ENCODE results near the gene BEST4.
A peak's percentile ranks its signal among the peaks of the same experiment; 100 is the strongest.
"Not testable (repeated sequence)": the region's sequence is repeated elsewhere in the genome, so short reads cannot be mapped to it uniquely, and the experiment has no call there.

BEST4 gene

DNA sequence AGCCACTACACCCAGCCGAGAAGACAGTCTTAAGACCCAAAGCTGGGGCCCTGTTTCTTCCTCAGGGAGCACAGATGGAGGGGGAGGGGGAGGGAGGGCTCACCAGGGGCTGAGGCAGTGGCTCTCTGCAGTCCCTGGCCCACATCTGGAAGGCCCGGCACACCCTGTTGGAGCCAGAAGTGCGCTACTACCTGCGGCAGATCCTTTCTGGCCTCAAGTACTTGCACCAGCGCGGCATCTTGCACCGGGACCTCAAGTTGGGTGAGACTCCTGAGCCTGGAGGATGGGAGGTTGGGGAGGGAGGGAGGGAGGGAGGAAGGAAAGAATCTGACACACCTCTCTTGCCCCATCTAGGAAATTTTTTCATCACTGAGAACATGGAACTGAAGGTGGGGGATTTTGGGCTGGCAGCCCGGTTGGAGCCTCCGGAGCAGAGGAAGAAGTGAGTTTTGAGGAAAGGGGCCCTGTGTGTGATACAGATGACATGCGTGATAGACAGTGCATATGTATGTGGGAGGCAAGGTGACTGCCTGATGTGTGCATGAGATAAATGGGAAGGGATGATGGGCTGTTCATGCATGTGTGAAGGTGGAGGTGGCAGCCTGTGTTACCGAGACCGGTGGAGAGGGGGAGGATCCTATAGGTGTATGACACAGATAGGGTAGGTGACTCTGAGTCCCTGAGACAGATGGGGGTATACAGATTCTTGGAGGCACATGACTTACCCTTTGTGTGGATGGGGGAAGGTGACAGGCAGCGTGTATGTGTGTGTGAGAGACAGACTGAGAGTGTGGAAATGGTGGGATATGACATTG lies 13.7 kb upstream of the BEST4 start:
- DNase-seq: peak; percentile 14

DNA sequence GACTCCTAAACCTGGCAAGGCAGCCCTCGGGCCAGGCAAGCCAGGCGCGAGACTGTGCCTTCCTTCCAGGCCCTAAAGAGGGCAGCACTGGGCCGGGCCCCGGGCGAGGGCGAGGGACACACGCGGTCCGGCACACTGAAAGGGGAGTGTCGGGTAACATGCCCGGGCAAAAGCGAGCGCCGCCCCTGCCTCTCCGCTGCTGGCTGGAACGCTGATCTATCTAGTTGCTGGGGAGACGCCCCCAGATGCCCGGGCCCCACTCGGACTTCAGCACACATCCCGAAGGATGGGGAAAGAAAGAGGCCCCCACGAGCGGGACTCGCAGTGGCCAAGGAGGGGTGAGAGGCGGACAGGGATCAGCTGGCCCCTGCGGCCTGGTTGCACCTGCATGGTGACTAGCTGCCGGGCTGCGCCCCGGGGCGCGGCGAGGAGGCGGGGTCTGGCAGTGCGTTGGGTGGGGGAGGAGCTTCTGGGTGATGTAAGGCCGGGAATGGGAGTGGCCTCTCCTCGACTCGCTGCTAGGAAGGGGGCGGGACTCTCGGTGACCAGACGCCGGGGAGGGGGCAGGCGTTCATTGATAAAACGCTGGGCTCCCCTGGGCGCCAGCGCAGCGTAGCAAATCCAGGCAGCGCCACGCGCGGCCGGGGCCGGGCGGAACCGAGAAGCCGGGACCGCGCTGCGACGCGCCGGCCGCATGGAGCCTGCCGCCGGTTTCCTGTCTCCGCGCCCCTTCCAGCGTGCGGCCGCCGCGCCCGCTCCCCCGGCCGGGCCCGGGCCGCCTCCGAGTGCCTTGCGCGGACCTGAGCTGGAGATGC lies 12.0 kb upstream of the BEST4 start, which contains the start of gene PLK3:
Gene PLK3, plus strand, starts transcription at position 608 of the 815 bp plus-strand sequence. Its CDS starts 87 bp downstream, at position 695.
- peak; percentile 93 for DNase-seq

DNA sequence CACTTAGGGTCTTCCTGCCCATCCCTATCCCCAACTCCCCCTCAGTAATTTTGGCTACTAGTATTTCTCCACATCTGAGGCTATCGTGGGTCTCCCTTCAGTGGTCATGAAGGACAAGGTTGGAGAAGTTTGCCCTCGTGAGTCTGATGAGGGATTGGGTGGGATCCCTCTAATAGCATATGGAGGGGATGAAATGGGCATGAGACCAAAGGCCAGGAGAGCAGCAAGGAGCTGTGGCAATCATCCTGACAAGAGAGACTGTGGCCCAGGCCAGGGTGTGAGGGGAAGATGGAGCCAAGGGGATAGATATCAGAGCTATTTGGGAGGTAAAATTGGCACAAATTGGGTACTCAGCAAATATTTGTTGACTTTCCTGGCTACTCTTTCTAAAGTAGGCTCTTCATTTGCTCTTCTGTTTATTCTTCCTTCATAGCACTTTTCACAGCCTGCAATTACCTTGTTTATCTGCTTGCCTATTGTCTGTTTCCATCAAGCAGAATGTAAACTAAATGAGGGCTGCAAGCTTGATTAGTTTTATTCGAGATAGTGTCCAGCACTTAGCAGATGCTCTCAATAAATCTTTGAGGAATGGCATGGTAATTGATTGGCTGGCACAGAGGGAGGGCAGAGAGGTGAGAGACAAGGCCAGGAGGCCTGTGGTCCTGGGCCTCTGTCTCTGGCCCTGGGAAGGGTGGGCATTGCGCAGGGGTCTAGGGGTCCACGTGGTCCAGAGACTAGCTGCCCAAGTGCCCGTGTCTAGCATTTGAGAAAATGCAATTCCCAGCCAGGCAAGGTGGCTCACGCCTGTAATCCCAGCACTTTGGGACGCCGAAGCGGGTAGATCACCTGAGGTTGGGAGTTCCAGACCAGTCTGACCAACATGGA lies 10.8 kb upstream of the BEST4 start:
- no peak for DNase-seq

DNA sequence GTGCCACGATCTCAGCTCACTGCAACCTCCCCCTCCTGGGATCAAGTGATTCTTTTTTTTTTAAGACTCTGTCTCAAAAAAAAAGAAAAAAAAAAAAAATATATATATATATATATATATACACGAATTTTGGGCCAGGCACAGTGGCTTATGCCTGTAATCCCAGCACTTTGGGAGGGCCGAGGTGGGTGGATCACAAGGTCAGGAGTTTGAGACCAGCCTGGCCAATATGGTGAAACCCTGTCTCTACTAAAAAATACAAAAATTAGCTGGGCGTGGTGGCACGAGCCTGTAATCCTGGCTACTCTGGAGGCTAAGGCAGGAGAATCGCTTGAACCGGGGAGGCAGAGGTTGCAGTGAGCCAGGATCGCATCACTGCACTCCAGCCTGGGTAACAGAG lies 9.9 kb upstream of the BEST4 start:
- not testable (repeated sequence) for DNase-seq

DNA sequence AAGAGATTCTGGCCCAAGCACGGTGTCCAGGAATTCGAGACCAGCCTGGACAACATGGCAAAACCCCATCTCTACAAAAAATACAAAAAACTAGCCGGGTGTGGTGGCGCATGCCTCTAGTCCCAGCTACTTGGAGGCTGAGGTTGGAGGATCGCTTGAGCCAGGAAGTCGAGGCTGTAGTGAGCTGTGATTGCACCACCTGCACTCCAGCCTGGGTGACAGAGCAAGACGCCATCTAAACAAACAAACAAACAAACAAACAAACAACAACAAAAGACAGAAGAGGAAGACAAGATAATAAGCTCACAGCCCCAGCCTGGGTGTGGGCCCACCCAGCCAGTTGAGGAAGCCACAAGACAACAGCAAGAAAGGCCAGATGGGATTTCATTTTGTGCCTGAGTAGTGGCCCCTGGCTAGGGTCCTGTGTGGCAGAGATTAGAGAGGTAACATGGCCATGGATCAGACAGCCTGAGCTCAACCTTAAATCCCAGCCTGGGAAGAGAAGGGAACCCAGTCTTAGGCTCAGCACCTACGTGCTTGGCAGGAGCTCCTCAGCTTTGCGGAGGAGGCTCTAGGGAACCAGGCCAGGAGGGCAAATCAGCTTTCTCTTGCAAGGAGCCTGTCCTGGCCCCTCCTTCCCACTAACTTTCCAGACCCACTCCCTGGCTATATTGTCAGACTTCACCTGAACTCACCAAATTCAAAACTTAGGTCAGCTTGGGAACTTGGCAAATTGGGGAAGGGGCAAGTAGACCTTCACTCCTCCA lies 4.9 kb upstream of the BEST4 start:
- DNase-seq: no peak

DNA sequence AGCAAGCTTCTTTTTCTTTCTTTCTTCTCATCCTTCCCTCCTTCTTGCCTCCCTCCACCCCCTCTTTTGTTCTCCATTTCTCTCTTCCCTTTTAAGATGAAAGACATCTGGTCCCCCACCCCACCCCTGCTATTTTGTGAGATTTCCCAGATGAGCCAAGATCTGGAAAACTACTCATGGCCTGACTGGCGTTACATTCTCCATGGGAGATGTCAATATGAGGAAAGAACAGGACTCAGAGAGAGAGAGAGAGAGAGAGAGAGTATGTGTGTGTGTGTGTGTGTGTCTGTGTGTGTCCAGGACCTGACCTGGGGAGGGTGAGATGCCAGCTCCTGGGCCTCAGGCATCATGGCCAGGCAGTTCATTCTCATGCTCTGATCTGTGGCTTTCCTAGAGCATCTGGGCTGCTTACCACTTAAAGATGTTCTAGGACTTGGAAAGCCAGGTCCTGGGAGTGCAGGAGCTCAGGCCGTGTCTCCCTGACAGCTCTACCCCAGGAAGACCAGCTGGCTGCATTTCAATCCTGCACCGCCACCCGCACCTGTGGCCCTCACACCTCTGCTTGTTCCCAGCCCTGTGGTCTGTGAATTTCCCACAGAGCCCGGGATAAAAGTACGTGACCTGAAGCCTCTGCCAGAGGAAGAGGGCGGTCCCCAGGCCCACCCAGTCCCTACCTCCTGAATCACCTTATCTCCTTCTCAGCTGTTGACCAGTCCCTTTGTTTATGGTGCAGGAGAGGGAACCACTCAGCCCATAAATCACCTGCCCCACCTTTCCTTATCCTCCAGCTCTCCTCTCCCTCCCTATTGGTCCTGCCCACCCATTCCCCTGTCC lies 3.2 kb upstream of the BEST4 start:
- no peak for DNase-seq

DNA sequence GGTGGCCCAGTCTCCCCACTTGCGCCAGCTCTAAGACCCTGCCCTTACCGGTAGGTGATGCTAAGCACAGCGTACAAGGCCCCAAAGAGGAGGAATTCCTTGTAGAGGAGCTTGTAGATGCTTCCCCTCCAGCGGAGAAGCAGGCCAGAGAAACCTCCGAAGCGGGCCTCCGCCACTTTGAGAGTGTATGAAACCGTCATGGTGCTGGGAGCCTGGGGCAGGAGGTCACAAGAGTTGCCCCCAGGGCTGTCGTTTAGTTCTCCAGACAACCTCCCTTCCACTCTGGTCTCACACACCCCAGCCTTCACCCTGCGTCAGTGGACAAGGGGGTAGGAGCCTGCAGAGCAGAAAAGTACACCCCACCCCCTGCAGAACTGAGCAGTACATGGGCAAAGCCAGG lies 464 bp downstream of the BEST4 start:
- no peak for DNase-seq

DNA sequence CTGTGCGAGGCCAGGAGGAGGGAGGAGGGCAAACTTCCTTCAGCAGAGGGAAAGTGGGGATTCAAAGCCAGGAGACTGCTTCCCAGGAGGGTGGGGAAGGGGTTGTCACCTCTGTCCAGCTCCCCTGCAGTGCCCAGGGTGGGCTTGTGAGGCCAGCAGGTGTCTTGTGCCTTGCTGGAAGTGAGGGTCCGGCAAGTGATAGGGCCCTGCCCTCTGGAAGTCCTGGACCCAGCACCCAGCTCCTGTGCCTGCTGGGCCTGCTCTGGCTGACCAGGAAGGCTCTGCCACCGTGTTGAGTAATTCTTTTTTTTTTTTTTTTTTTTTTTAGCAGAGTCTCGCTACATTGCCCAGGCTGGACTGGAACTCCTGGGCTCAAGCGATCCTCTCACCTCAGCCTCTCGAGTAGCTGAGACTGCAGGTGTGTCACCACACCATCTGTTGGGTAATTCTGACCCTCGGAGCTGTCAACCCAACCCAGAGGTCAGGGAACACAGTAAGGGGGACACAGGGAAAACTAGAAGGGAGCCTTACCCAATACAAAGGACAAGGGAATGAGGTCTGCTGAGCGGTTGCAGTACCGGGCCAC lies 1.0 kb downstream of the BEST4 start:
- DNase-seq: no peak

DNA sequence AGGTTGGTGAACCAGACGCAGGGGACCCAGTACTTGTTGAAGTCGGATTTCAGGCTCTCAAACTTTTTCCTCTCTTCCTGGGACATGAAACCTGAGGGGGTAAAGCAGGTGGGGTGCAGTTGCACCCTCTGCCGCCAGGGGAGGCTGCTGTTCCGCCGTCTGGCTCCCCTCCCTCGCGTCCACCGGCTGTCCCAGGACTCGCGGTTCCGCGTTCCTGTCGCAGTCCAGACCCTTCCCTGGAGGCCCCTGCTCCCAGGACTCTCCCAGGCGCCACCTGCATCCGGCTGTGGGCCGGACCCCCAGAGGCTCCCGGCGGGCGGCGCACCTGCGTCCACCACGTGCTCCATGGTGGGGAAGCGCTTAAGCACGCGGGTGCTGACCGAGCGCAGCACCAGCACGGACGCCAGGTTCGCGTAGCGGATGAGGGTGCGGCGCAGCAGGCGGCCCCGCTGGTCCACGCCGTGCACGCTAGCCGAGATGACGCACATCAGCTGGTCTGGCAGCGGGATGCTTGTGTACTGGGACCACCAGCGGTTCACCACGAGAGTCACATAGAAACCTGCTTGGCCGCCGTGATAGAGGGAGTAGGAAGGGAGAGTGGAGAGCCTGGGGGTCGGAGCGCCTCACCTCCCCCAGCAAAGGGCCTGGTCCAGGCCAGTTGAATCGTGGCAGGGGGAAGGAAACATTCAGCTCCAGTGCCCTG lies 1.7 kb downstream of the BEST4 start:
- peak; percentile 30 for DNase-seq

DNA sequence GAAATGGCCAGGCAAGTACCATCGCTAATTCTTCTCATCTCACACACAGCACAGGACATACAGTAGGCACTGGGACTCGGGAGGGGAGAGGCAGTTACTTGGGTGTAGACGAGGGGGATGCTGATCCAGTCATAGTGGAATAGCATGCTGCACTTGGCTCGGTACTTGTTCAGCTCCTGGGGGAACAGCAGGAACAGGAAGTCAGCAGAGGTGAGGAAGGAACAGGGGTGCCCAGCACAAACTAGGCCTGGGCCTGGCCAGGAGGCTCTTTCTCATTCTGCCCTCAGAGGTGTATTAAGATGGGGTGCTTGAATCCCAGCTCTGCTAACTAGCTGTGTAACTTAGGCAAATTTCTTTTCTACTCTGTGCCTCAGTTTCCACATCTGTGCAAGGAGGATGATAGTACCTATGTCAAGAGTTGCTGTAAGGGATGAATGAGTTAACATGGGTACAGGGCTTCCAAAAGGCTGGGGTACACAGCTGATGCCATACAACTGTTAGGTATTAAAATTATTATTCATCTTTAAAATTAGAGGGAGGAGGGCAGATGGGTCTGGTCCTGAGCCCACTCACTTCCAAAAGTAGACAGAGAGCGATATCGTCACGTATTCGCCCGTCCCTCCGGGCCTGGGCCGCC lies 2.4 kb downstream of the BEST4 start:
- no peak for DNase-seq

DNA sequence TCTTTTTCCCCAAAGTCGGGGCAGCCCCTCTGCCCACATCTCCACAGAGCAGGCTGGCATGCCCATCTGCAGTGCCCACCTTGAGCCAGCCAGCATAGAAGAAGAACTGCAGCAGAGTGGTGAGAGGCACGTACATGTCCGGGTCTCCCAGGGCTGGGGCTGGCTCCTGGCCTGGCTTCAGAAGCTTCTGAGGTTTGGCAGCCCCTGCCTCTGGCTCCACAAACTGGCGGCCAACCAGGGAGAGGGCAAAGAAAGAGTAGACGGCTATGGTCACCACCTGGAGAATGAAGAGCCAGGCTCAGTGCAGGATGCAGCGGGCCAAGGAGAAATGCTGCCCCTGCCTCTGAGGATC lies 3.0 kb downstream of the BEST4 start:
- no peak for DNase-seq

DNA sequence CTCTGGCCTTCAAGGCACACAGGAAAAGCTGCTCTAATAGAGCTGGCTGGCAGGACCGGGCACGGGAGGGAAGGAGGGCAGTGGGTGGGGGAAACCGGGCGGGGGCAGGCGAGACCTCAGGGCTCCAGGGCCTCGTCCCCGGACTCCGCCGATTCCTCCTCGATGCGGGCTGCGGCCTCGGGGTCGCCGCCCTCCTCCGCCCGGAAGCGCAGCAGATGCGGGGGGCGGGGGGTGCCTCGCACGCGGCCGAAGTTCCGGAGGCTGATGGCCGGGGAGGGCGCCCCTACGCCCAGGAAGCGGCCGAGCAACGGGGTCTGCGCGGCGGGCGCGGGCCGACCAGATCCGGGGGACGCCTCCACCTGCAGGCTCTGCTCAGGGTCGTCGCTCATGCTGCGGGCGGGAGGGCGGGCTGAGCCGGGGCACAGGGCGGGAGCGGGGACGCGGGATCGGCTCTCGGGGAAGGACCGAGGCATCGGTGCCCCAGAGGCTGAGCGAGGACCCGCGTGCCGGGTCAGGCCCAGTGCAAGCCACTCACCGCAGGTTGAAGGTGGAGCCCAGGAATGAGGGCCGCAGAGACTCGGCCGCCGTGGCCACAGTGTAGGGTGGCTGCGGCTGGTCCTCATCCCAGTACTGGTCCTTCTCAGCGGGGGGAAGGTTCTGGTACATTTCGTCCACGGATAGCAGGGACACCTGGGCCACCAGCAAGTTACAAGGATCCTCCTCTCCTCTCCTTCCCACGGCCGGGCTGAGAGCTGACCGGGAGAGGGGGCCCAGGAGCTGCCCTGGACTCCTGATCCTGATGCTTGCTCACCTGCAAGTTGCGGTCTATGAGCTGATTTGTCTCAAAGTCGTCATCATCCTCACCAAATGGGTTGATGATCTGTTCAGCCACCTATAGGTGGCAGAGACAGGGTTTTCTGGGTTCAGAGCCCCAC lies 3.6 kb downstream of the BEST4 start:
- no peak for DNase-seq

DNA sequence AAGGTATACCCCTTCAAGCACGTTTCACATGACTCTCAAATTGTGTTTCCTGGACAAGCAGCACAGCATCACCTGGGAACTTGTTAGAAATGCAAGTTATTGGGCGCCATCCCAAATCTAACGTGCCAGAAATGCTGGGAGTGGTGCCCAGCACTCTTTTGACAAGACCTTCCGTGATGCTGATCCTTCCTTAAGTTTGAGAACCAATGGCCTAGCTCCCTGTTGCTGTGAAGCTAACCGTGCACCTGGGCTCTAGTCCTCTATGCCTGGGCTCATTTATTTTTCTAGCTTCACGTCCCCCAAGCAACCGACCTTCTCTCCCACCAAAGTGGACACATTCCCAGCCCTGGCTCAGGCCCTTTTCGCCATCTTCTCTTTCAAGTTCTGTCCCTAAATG lies 4.3 kb downstream of the BEST4 start:
- no peak for DNase-seq

DNA sequence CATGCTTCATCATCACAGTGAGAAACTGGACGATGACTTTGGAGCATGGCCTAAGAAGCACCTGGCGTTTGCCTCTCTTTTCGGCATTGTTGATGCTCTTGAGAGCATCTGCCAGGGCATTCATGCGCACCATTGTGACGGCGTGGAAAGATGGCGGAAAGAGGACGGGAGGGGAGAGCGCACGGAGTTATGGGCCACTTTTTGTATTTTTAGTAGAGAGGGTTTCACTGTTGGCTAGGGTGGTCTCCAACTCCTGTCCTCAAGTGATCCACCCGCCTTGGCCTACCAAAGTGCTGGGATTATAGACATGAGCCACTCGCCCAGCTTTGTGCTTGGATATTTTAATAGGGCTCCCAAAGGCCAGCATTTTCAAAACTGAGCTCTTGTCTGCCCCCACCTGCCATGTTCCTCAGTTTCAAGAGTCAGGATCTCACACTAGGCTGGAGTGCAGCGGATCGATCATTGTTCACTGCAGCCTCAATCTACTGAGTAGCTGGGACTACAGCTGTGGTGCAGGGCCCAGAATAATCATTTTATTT lies 7.3 kb downstream of the BEST4 start:
- no peak for DNase-seq

DNA sequence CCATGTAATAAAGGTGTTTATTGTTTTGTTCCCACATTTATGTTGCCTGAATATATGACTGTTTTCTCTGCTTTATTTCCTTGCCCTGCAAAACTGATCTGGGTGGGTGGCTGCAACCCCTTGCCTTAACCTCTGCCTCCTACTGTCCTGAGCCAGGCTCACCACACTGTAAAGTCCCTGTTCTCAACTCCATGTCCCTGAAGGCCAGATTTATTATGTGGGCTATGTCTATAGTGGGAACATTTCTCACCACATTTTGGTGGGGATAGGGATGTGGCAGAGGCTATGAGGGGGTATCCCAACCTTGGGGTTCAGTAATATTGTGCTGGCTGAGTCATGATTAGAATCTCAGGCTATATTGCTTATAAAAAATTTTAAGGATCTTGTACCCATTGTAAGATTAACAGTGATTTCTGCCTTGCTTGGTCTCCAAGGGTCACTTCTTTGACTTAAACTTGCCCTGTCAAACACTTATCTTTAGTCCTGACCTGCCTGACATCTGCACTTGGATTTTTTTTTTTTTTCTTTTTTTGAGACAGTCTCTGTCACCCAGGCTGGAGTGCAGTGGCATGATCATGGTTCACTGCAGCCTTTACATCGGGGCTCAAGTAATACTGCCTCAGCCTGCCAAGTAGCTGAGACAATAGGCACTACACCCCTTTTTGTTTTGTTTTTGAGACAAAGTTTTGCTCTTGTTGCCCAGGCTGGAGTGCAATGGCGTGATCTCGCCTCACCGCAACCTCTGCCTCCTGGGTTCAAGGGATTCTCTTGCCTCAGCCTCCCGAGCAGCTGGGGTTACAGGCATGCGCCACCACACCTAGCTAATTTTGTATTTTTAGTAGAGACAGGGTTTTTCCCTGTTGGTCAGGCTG lies 9.0 kb downstream of the BEST4 start:
- DNase-seq: no peak

DNA sequence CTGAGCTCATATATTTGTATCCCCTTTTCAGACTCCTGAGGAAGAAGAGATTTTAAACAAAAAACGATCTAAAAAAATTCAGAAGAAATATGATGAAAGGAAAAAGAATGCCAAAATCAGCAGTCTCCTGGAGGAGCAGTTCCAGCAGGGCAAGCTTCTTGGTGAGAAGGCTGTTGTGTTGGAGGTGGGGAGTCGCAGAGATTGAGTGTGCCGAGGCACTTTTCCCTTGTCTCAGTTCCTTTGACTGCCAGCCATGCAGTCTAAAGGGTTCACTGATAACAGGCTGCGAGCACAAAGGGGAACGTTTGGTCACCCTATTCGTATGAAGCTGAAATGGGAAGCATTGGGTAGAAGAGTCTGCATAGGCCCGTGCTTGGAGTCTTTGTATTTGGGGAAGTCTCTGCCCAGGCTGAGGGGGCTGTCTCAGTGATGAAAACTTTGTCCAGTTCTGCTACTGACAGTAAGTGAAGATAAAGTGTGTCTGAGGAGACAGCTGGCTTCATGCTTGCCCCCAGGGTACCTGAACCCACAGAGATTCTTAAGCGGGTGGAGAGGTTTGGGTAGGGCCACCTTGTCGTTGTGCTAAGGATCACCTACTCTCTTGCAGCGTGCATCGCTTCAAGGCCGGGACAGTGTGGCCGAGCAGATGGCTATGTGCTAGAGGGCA lies 9.9 kb downstream of the BEST4 start:
- DNase-seq: no peak

DNA sequence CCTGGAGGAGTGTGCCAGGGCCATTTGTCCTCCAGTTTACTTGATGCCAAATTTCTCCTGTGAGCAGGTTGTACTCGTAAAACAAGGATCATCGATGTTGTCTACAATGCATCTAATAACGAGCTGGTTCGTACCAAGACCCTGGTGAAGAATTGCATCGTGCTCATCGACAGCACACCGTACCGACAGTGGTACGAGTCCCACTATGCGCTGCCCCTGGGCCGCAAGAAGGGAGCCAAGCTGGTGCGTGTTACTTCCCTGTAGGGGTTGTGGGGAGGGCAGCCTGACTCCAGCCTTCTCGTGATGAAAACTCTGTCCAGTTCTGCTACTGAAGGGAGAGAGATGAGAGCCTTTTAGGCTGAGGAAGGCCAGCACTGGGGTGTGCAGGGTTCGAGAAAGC lies 10.4 kb downstream of the BEST4 start:
- DNase-seq: no peak

Measured in kidney glomerular epithelial cell (primary cell).